Esophagus mucosa (tissue), 1 donor: ENCODE measurements around the gene ARNT2. TPM values are rescaled to one million over a fixed set of nuclear protein-coding genes. Genes with fewer than 3 reads are reported as not detected.
A peak's percentile ranks its signal among the peaks of the same experiment; 100 is the strongest.
"Not testable (repeated sequence)": the region's sequence is repeated elsewhere in the genome, so short reads cannot be mapped to it uniquely, and the experiment has no call there.

Experiments used
- ATAC-seq: fragments of 200-7000 bp; cut with Tn5 transposase; one replicate; pipeline ENCODE4 v1.9.1; 2020
- total RNA-seq: library from RNA; stranded (reverse); gene quantifications from one replicate; pipeline ENCODE4 v1.2.4, GENCODE V29; 2023
- donor health status: DM: yes; HTN: yes; CAD: no.

Gene ARNT2
- total RNA-seq, 1 donor from 2014 or later = 0.64 TPM

DNA sequence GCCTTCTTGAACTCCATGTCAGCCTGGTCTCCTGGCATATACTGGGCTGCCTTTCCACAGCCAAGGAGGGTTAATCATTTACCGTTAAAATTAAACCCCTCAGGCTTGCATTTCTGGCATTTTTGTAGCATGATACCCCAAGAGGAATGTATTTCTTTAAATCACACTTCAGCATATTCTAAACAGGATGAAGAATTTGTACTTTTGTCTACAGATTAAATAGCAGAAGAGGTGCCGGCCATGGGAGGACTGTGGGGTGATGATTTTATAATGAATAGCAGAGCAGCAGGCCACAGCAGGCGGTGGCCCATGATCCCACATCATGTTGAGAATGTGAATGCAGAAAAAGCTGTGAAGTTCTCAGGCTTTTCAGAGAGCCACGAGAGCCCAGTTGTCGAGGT, 90.2 kb downstream of the ARNT2 start:
- ATAC-seq = no peak

DNA sequence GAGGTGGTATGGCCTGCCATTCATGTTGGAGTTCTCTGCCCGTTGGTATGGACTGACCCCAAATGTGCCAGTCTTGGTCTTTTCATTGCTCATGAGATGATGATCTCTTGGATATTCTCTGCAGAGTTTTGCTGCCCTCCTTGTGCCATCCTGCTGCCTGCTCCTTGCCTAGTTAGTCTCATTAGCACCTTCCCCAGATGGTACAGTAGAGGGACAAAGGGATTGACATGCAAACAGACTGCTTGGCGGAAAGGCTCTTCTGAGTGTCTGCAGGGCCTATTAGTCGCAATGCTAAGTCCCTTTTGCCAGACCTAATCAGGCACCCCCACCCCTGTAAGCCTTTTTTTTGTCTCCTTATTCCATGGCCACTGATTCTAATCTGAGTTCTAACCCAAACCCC, 90.6 kb downstream of the ARNT2 start:
- no peak for ATAC-seq

DNA sequence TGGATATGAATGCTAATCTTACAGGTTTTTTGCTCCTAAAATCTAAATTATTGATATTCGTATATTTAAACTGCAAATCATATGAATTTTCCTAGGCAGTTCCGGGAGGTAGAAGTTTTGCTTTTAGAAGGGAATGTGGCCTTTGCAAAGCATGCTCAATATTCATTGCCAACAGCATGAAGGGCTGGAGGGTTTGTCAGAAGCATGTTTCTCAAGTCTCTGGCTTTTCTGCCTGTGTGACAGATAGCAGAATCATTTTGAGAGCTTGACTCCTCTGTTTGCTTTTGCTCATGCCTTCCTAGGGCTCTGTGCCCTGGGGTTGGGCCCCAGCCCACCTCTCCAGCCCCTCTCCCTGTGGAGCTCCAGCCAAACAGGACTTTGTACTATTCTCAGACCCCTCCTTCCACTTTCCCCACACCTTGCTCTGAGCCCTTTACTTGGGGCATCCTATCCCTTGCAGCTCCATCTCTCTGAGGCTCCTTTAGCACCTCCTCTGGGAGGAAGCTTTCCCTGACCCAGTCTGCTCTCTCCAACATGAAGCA, 91.3 kb downstream of the ARNT2 start:
- no peak for ATAC-seq

DNA sequence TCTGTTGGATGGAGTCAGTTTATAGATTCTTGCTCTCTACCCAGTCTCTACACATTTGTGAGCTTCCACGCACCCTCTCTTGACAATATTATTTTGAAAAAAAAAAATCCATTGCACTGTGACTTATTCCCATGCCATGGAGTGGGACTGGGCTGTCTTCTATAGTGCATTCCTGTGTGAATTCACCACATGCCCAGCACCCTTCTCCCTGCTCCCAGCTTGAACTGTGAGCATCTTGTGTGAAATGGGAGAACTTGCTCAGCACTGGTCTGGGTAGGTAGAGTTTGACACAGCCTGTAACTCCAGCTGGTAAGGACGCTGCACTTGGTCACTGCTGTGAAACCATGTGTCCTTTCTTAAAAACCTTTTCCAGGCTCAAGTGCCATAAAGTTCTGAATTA, 91.9 kb downstream of the ARNT2 start:
- no peak for ATAC-seq

DNA sequence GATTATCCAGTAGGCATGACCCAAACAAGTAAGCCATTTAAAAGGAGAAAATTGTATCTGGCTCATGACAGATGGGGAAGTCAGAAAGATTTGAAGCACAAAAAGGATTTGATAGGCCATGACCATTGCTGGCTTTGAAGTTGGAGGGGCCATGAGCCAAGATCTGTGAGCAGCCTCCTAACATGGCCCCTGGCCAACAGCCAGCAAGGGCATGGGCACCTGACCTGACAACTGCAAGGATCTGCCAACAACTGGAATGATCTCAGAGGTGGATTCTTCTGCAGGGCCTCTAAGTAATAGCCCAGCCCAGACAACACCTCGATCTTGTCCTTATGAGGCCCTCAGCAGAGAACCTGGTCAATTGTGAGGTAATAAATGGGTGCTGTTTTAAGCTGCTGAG, 93.0 kb downstream of the ARNT2 start:
- ATAC-seq = no peak

DNA sequence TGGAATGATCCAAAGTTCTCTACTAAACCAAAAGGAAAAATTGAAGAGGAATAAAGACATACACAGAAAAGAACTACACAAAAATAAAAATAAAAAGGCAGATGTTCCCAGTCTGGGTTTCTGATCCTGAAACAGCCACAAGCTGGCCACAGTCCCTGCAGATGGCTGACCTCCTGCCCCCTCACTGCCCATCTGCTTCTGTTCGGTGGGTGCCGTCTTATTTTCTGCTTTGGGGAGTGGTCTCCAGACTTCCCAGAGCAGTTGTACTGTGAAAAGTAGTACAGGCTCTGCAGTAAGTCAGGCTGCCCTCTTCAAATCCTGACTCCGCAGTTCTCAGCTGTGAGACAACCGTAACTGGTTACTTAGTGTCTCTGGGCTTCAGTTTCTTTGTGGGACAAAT, 94.5 kb downstream of the ARNT2 start:
- ATAC-seq = no peak

DNA sequence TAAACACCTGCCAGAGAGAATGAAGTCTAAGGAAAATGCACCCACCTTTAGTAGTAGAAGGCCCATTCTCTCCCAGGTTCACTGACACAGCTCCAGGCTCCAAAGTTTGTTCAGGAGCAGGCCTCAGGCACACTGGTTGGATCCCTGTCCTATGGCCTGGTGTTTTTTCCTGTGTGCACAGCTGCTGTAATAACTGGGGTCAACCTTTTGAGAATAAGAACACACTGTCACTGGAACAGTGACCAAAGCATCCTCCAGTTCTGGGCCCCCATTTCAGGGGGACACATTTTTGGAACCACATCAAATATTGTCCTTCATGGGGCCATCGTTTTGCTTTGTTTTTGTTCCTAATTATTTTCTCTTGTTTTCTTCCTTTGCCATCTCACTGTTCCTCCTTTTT, 95.8 kb downstream of the ARNT2 start:
- ATAC-seq = no peak

DNA sequence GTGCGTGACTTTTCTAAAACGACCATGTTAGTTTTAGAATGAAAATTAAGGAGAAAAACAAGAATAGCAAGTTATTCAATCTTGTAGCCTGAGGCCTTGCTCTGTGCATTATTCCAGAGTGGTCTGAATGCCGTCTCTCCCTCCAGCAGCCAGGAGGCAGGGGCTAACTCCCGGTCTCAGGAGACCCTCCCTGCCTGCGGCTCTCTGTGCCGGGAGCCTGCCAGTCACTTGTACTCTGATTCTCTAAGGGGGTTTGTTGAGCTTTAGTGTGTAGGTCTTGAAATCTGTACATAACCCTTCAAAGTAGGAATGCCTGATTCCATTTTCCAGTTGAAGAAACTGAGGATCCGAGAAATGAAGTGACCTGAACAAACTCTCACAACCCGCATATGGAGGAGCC, 97.3 kb downstream of the ARNT2 start:
- ATAC-seq = no peak

DNA sequence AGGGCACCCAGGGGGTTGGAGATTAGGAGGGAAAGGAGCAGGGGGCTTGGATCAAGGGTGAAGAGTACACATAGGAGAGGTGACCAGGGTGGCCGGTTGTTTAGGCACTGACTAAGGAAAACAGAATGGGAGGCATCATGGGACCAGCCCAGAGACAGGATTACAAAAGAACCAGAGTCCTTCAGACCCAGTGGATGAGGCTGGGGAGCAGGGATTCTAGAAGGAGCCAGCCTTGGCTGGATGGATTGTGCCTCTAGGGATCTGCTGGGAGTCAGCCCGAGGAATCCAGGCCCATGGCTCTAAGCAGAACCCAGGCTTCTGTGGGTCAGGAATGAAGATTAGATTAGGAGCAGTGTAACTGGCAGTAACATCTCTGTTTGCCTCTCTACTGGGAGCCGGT, 98.6 kb downstream of the ARNT2 start:
- no peak for ATAC-seq

DNA sequence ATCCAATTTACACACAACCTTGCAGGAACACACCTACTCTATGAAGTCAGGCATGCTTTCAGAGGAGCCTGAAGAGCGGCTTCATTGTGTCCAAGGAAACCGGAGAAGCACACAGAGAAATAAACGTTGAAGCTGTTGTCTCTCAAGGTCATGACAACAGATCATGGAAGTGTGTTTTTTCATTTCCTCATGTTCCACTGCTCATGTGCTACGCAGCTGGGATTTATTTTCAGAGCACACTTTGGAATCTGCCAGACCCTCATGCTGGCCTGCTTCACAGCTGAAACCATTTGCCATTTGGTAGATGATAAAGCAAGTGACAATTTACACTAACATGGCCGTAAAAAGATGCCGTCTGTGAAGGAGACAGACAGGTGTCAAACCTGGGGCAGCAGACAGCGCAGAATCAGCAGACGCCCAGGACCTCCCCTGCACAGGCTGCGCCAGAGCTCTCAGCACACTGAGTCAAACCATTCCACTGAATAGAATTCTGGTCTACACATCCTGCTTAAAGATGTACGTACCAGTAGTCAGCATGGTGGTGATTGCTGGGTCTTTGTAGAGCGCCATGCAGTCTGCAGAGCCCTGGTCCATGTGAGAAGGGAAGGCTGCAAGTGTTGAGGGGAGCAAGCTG, 99.3 kb downstream of the ARNT2 start:
- ATAC-seq = no peak

DNA sequence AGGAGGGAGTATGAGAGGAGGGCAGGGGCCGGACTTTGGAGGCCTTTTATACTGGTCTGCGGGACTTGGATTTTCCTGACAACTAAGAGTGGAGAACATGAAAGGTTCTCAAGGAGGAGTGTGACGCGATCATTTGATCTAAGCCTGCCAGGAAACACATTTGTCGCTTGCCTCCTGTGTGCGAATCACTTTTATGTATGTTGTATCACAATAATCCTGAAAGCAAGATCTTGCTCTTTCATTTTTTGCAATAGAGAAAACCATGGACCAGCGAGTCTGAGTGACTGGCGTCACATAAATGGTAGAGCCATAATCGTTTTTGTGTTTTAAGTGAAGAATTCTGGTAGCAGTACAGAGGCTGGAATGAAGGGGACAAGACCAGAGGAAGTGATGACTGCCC, 100.7 kb downstream of the ARNT2 start:
- no peak for ATAC-seq

DNA sequence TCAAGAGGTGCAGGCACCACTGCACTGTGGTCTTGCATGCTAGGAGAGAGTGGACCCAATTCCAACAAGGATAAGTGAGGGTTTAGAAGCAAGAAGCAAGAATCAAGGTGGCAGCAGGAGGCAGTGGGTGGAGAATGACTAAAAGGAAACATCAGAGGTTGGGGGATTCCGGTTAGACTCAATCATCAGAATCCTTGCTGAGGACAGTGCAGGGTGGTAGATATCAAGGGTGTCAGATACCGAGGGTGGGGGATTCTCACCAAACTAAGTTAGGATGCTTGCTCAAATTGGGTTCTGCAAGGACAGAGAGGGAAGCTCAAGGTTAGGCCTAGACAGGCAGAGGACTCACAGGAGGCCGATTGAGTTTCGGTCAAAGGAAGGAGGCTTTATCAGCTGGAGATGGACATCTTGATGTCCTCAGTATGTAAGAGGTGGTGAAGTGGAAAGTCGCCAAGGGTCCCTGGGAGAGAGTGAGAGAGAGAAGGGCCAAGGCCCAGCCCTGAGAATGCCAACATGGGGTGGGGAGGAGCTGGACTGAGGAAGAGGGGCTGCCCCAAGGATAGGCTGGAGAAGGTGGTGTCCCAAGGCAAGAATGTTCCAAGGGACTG, 102.2 kb downstream of the ARNT2 start:
- ATAC-seq = no peak

DNA sequence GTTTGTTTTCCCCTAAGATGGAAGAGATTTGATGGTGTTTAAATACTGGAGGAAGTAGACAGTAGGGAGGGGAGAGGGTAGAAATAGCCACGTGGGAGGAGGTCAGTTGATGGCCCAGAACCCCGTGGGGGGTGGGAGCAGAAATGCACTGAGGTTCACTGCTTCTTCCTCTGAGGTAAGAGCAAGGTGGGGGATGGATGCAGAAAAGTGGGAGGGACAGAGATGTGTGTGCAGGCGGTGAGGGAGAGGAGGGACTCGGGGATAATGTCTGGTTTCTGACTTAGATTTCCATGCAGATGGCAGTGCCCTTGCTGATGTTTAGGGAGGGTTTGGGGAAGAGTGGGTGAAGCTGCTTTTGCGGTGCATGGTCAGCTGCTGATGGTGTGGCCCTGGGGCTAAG, 102.9 kb downstream of the ARNT2 start:
- ATAC-seq = no peak

DNA sequence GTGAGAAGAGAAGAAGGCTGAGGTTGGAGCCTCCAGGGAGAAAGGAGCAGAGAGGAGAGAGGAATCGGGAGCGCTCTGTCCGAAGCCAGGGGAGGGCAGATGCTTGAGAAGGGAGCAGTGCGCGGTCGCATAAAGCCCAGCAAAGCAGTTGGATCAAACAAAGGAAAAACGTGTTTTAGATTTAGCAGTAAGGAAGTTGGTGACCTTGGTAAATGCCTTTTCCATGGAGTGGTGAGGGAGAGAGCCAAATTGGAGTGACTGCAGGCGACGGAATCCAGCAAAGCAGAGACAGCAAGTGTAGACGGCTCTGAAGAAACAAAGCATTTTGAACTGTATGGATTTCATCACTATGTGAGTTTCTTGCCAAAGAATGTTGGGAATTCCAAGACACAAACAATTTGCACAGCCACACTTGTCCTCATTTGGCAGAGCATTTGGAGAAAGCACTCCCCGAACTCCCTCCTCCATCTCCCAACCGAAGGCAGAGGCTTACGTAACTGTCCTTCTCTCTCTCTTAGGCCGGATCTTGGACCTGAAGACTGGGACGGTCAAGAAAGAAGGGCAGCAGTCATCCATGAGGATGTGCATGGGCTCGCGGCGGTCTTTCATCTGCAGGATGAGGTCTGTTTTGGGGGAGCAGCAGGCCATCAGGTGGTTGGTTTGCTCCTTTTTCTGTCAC, 103.6 kb downstream of the ARNT2 start:
- ATAC-seq = no peak

DNA sequence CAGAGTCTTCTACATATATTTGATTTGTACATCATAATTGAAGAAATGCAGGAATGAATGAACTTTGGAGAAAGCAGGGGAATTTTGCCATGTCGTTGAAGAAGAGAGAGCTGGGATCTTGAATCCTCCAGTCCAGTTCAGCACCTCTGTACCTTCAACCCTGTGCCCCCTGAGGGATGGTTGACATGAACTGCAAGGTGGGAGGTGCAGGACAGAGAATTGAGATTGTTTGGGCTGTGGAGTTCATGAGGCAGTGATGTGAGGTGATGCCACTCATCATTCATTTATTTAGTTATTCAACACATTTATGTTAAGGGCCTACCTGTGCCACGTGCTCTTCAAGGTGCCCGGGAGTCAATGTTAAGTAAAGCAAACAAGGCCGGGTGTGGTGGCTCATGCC, 104.6 kb downstream of the ARNT2 start:
- ATAC-seq = no peak

DNA sequence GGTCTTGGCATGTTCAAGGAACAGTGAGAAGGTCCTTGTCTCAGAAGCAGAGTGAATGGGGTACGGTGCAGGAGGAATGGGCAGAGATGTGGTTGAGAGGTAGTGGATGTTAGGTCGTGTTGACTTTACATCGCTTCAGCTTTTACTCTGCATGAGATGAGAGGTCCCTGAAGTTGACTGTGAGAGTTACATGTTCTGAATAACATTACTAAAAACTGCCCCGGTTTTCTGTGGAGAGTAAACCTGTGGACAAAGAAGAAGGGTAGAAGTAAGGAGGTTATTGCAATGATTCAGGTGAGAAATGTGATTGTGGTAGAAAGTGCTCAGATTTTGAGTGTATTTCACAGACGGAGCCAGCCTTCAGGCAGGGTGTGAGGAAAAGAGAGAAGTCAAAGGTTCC, 105.6 kb downstream of the ARNT2 start:
- ATAC-seq = no peak

DNA sequence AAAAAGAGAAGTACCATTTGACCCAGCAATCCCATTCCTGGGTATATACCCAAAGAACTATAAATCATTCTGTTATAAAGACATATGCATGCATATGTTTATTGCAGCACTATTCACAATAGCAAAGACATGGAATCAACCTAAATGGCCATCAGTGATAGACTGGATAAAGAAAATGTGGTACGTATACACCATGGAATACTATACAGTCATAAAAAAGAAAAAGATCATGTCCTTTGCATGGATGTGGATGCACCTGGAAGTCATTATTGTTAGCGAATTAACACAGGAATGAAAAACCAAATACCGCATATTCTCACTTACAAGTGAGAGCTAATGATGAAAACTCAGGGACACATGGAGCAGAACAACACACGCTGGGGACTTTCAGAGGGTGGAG, 106.8 kb downstream of the ARNT2 start:
- ATAC-seq = not testable (repeated sequence)

DNA sequence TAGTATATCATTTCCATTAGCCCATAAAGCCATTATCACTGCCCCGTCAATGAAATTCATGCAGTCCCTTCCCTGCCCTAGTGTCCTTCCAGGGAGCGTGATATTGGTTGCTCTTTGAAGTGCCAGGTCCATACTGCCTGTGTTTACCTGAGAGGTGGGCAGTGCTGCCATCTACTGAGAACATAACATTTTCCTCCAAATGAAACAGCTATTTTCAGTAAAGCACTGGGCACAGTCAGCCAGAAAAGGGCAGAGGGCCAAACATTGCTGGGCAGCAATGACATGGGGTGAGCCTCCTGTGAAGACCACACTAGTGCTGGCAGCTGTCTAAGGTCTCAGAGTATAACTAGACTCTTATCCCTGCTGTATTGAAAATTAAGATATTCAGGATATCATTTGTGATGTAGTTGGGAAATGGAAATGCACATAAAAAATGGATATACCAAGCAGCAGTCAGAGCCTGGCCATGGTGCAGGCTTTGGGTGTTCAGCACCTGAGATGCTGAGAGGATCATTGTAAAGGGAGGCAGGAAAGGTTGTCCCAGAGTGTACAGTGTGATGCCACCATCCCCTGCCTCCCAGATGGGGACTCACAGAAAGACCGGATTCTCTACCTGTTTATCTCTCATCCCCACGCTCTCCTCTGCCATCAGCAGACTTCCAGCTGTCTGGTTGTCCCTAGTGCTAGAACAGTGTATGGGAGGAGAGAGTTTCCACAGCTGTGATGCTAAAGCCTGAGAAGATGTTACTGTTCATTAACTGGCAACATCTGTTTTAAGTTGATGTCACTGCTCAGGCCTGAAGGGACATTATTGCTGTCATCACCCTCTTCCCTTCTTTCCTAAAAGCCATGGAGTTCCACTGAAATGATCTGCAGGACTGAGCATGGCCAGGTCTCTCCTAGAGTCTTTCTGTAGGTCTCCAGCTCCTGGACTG, 108.8 kb downstream of the ARNT2 start:
- ATAC-seq = peak; percentile 18

DNA sequence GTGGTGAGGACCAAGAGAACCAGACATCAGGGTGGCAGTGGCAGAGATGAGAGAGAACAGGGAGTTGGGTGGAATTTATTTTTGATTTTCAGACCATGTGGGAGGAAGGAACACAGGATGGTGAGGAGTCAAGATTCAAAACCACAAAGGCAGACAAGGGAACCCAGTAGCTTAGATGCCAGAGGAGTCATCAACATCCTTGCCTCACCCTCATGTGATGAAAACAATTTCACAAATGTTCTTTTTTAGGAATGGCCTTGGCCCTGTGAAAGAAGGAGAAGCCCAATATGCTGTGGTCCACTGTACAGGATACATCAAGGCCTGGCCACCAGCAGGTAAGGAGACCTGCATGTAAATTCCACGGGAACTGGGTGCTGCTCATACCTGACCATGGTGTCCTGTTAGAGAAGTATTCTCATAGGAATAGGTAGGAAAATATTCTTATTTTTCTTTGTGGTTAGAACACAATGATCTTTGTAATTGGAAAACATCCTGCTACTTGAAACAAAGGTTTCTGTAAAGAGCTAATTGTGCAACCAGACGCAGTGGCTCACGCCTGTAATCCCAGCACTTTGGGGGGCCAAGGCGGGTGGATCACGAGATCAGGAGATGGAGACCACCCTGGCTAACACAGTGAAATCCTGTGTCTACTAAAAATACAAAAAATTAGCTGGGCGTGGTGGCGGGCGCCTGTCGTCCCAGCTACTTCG, 110.0 kb downstream of the ARNT2 start:
- no peak for ATAC-seq

DNA sequence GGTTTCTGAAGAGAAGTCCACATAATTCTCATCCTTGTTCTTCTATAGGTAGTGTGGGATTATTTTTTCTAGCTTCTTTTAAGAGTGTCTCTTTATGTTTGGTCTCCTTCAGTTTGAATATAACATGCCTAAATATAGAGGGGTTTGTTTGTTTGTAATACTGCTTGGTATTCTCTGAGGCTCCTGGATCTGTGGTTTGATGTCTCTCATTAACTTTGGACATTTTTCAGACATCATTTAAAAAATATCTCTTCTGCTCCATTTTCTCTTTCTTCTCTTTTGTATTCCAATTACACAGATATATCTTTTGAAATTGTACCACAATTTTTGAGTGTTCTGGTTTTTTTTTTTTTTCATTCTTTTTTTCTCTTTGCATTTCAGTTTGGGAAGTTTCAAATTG, 113.1 kb downstream of the ARNT2 start:
- no peak for ATAC-seq

DNA sequence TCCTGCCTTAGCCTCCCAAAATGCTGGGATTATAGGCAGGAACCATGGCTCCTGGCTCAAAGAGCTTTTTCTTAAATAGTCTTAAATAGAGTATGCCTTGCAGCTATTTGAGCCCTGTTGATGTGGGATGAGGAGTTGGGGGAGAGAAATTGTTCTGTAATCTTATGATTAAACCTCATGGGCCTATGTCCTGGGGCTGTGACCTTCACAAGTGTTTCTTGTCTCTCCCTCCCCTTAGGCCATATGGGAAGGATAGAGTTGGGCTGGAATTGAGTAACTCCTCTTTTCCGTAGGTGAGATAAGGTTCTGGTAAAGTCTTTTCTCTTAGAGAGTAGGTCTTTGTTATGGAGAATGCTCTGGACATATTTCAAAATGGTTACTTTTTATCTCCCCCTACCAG, 114.3 kb downstream of the ARNT2 start:
- no peak for ATAC-seq

DNA sequence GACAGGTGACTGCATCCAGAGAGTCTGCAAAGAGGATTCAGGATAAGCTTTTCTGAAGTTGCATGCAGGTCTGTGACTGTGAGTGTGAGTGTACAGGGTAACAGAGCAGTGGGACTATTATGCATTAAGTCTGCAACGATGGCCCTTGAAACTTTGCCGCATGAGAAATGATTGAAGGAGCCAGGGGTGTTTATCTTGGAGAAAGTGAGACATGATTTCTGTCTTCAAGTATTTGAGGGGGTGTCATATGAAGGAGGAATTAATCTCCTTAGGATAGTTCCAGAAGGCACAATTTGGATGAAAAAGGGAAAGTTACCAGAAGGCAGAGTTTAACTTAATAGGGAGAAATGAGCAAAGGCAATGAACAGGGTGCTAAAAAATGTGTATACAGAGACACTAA, 119.6 kb downstream of the ARNT2 start:
- no peak for ATAC-seq
